ENCODE results near the gene ARHGAP36. TPM values are rescaled to one million over a fixed set of nuclear protein-coding genes. Genes with fewer than 3 reads are reported as not detected.

Gene ARHGAP36
- total RNA-seq, 1 donor from 2014 or later, result not detected

DNA sequence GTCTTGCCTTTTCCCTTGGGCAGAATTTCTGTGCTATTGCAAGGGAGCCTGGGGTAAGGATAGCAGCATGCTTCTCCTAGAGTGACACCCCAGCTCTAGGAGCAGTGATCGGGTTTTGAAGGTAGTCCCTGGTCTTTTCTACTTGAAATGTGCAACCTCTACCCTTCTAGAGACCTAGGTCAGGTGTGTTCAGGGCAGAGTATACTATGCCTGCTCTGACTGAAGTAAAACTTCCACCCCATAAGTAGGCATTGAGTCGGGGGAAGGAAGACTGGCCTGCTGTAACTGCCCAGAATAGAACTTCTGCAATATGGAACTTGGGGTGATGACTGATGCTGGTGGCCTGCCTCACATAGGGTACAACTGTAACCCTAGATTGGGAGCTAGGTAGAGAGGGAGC lies 80.9 kb downstream of the ARHGAP36 start:
- Histone ChIP-seq H3K9me3 (no peaks in the 10 kb centered on the region), H3K27ac (no peak overlapping the region), H3K4me1 (no peaks in the 10 kb centered on the region), H3K4me3 (no peak overlapping the region), H3K27me3 (ENCODE audit: low read depth) (no peaks in the 10 kb centered on the region), H3K36me3 (no peaks in the 10 kb centered on the region)
- intact Hi-C loops (cut with DNase I), result no loop called here
- TF ChIP-seq CTCF (IDR thresholded peaks at IDR 0.05), result no peak
- no peak for ATAC-seq
- no peak for DNase-seq

Other genes starting within 250 kb of the ARHGAP36 start
- 16.8 TPM for gene ENOX2, start 155.1 kb upstream of the ARHGAP36 start, total RNA-seq
- 0.09 TPM for gene IGSF1, start 231.0 kb downstream of the ARHGAP36 start, total RNA-seq